Keratinocyte (primary cell): Measurements from ENCODE around the gene ZNF598.

Experiments
- EZH2 ChIP-seq: IDR thresholded peaks from one replicate; pipeline ENCODE4 v1.6.1; 2012; ENCODE audit warnings: inconsistent platforms, mild to moderate bottlenecking, low read length, moderate library complexity
- TF ChIP-seq, protein P1 (sequence below), 3 experiments: IDR thresholded peaks in 1 of 3; conservative IDR thresholded peaks in 1 of 3; optimal IDR thresholded peaks in 1 of 3; 2 replicates in 2 of 3; 3 replicates in 1 of 3; pipeline versions ENCODE3 to v1.5.1; 2011; ENCODE audit warnings: low read length in 3 of 3, mild to moderate bottlenecking in 3 of 3, moderate library complexity in 2 of 3, control low read depth in 1 of 3, inconsistent platforms in 1 of 3; ENCODE audit not compliant: insufficient read depth in 2 of 3; ENCODE audit errors: extremely low read depth in 1 of 3

DNA sequence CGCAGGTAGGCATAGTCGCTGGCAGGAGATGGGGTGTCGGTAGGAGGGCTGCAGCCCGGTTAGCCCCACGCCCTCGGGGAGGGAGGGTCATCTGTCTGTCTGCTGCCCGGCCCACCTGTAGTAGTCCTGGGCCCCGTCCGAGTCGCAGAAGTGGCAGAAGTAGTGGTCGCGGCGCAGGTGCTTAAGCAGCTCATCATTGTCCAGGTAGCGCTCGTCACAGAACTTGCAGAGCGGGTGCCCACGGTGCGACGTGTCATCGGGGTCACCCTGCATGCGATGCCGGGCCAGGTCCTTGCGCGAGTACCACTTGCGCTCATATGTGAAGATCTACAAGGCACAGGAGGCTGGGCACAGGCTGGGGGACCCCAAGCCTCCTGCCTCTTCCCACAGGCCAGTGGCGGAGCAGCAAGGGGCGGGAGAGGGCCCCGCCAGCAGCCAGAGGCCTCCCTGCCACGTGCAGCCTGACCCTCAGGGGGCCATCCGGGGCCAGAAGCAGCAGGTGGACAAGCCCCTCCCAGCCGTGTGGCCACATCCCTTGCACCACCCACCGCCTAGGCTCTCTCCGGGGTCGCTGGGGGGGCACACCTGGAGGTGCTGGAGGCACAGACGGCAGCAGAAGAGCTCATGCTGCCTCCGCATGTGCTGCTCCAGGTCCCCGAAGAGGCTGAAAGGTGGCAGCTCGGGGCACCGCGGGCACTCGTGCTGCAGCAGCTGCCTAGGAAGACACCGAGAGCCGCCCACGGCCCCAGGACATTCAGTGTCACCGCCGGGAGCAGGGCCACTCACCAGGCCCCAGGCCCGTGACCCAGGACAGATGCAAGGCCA, 7.0 kb downstream of the ZNF598 start:
- TF ChIP-seq, protein P1, sequence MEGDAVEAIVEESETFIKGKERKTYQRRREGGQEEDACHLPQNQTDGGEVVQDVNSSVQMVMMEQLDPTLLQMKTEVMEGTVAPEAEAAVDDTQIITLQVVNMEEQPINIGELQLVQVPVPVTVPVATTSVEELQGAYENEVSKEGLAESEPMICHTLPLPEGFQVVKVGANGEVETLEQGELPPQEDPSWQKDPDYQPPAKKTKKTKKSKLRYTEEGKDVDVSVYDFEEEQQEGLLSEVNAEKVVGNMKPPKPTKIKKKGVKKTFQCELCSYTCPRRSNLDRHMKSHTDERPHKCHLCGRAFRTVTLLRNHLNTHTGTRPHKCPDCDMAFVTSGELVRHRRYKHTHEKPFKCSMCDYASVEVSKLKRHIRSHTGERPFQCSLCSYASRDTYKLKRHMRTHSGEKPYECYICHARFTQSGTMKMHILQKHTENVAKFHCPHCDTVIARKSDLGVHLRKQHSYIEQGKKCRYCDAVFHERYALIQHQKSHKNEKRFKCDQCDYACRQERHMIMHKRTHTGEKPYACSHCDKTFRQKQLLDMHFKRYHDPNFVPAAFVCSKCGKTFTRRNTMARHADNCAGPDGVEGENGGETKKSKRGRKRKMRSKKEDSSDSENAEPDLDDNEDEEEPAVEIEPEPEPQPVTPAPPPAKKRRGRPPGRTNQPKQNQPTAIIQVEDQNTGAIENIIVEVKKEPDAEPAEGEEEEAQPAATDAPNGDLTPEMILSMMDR (optimal IDR thresholded peaks at IDR 0.05 in 1 of 3, IDR thresholded peaks at IDR 0.05 in 1 of 3, conservative IDR thresholded peaks at IDR 0.05 in 1 of 3; ENCODE audit: extremely low read depth in 1 of 3, insufficient read depth in 2 of 3, low read length in 3 of 3) = no peak
- no peak for TF ChIP-seq EZH2
